ENCODE measurements around the gene SLFN14. TPM values are rescaled to one million over a fixed set of nuclear protein-coding genes. Genes with fewer than 3 reads are reported as not detected.
A peak's percentile ranks its signal among the peaks of the same experiment; 100 is the strongest.

The SLFN14 gene
- total RNA-seq, 3 donors from 2014 or later (not counting 1 experiment from before 2014, with no cell fraction given) = 0.35 to 0.47 TPM; not detected in 1

GRCh38 chr17:35546487-35546886 lies 14.1 kb downstream of the SLFN14 start:
- no peak for TF ChIP-seq CTCF (IDR thresholded peaks at IDR 0.05)
- 91% methylated on average over 1 of the region's 1 CpG for WGBS (ENCODE audit: insufficient coverage)
- Mint-ChIP-seq H3K9me3 (no peaks in the 10 kb centered on the region), H3K36me3 (no peaks in the 10 kb centered on the region), H3K4me1 (peaks cover 0 to under 1% of the 10 kb centered on the region in 2 donors), H3K27ac (no peak overlapping the region), H3K4me3 (no peak overlapping the region), H3K27me3 (ENCODE audit: low read depth in 2 of 2) (no peaks in the 10 kb centered on the region)
- H3K4me3 ChIP-seq (ENCODE audit: low read length) = no peak overlapping the region
- no peak for DNase-seq
- no peaks in the 10 kb centered on the region for H3K27me3 ChIP-seq (ENCODE audit: control insufficient read depth, insufficient read depth, low read length)
- no peaks in the 10 kb centered on the region for H3K9me3 ChIP-seq (ENCODE audit: control insufficient read depth, insufficient read depth, low read length)
- H3K27ac ChIP-seq (ENCODE audit: low read length) = no peak overlapping the region
- ATAC-seq = no peak
- H3K4me1 ChIP-seq (ENCODE audit: control insufficient read depth, insufficient read depth, low read length) = peaks cover 4% of the 10 kb centered on the region
- intact Hi-C loops (cut with micrococcal nuclease) = no loop called here
- no peaks in the 10 kb centered on the region for H3K36me3 ChIP-seq (ENCODE audit: control insufficient read depth, insufficient read depth, low read length)

GRCh38 chr17:35545150-35545549 lies 15.5 kb downstream of the SLFN14 start:
- Histone ChIP-seq H3K27me3 (ENCODE audit: control insufficient read depth, insufficient read depth, low read length) (no peaks in the 10 kb centered on the region), H3K4me3 (ENCODE audit: low read length) (no peak overlapping the region), H3K4me1 (ENCODE audit: control insufficient read depth, insufficient read depth, low read length) (peaks cover 12% of the 10 kb centered on the region), H3K27ac (ENCODE audit: low read length) (no peak overlapping the region), H3K9me3 (ENCODE audit: control insufficient read depth, insufficient read depth, low read length) (no peaks in the 10 kb centered on the region), H3K36me3 (ENCODE audit: control insufficient read depth, insufficient read depth, low read length) (no peaks in the 10 kb centered on the region)
- H3K36me3 Mint-ChIP-seq = no peaks in the 10 kb centered on the region
- no peak overlapping the region for H3K4me3 Mint-ChIP-seq
- no peaks in the 10 kb centered on the region for H3K9me3 Mint-ChIP-seq
- intact Hi-C loops (cut with micrococcal nuclease) = no loop called here
- ATAC-seq (no peak), DNase-seq (no peak)
- WGBS (ENCODE audit: insufficient coverage) = no CpG with 5 or more reads among the region's 1 CpG
- H3K27ac Mint-ChIP-seq = no peak overlapping the region
- peaks cover 12 to 14% of the 10 kb centered on the region in 2 donors for H3K4me1 Mint-ChIP-seq
- TF ChIP-seq CTCF (IDR thresholded peaks at IDR 0.05) = no peak
- no peaks in the 10 kb centered on the region for H3K27me3 Mint-ChIP-seq (ENCODE audit: low read depth in 2 of 2)

GRCh38 chr17:35543856-35544255 lies 16.8 kb downstream of the SLFN14 start:
- Histone ChIP-seq H3K9me3 (ENCODE audit: control insufficient read depth, insufficient read depth, low read length) (no peaks in the 10 kb centered on the region), H3K27ac (ENCODE audit: low read length) (no peak overlapping the region), H3K36me3 (ENCODE audit: control insufficient read depth, insufficient read depth, low read length) (no peaks in the 10 kb centered on the region), H3K4me3 (ENCODE audit: low read length) (no peak overlapping the region), H3K4me1 (ENCODE audit: control insufficient read depth, insufficient read depth, low read length) (peaks cover 22% of the 10 kb centered on the region), H3K27me3 (ENCODE audit: control insufficient read depth, insufficient read depth, low read length) (no peaks in the 10 kb centered on the region)
- TF ChIP-seq CTCF (IDR thresholded peaks at IDR 0.05) = no peak
- no peak for ATAC-seq
- Mint-ChIP-seq H3K9me3 (no peaks in the 10 kb centered on the region), H3K27ac (no peak overlapping the region), H3K4me1 (peaks cover 25 to 27% of the 10 kb centered on the region in 2 donors), H3K36me3 (no peaks in the 10 kb centered on the region), H3K4me3 (no peak overlapping the region), H3K27me3 (ENCODE audit: low read depth in 2 of 2) (no peaks in the 10 kb centered on the region)
- intact Hi-C loops (cut with micrococcal nuclease) = no loop called here
- 78% methylated on average over 1 of the region's 1 CpG for WGBS (ENCODE audit: insufficient coverage)
- no peak for DNase-seq

- Histone ChIP-seq H3K4me1 (ENCODE audit: control insufficient read depth, insufficient read depth, low read length) (peaks cover 24% of the 10 kb centered on the region), H3K36me3 (ENCODE audit: control insufficient read depth, insufficient read depth, low read length) (no peaks in the 10 kb centered on the region), H3K4me3 (ENCODE audit: low read length) (no peak overlapping the region), H3K27me3 (ENCODE audit: control insufficient read depth, insufficient read depth, low read length) (no peaks in the 10 kb centered on the region), H3K27ac (ENCODE audit: low read length) (no peak overlapping the region), H3K9me3 (ENCODE audit: control insufficient read depth, insufficient read depth, low read length) (no peaks in the 10 kb centered on the region)
- no peaks in the 10 kb centered on the region for H3K9me3 Mint-ChIP-seq
- H3K27ac Mint-ChIP-seq = peak overlapping the region; percentile 29 to 88
- TF ChIP-seq CTCF (IDR thresholded peaks at IDR 0.05) = no peak
- DNase-seq (no peak), ATAC-seq (no peak)
- no peaks in the 10 kb centered on the region for H3K27me3 Mint-ChIP-seq (ENCODE audit: low read depth in 2 of 2)
- peak overlapping the region; percentile 13 for H3K4me3 Mint-ChIP-seq
- peaks cover 34 to 35% of the 10 kb centered on the region in 2 donors for H3K4me1 Mint-ChIP-seq
- intact Hi-C loops (cut with micrococcal nuclease) = no loop called here
- H3K36me3 Mint-ChIP-seq = no peaks in the 10 kb centered on the region
Measured at GRCh38 chr17:35542990-35543389, 17.6 kb downstream of the SLFN14 start.
